WTC11 (cell line): ENCODE results near the gene PHYHD1. TPM values are rescaled to one million over a fixed set of nuclear protein-coding genes. Genes with fewer than 3 reads are reported as not detected.

Experiments
- ATAC-seq: fragments of 200-7000 bp; cut with Tn5 transposase; 2 replicates; pipeline ENCODE4 v1.10.0; 2021; ENCODE audit warnings: mild to moderate bottlenecking, moderate library complexity
- CTCF ChIA-PET: fragments of 300-600 bp; sonication (Branson Sonifier 250); formaldehyde crosslinking; loops from one replicate; lab custom pipeline; 2021; ENCODE audit warnings: antibody characterized with exemption; lab: Charles Lee
- POLR2A ChIA-PET: fragments of 350-600 bp; sonication (Branson Sonifier 250); formaldehyde crosslinking; loops from one replicate; lab custom pipeline; 2021; ENCODE audit warnings: antibody characterized with exemption; lab: Charles Lee
- DNase-seq: peaks from one replicate; pipeline ENCODE4 v3.0.0; 2021; ENCODE audit warnings: low spot score
- H3K27ac Mint-ChIP-seq: 2 replicates; pipeline ENCODE4 v1.8.0; 2021; ENCODE audit warnings: mixed read lengths
- H3K27me3 Mint-ChIP-seq: 2 replicates; pipeline ENCODE4 v1.8.0; 2021; ENCODE audit warnings: low read depth, mild to moderate bottlenecking, moderate library complexity, mixed read lengths
- H3K36me3 Mint-ChIP-seq: 2 replicates; pipeline ENCODE4 v1.8.0; 2021; ENCODE audit warnings: mixed read lengths
- H3K4me1 Mint-ChIP-seq: 2 replicates; pipeline ENCODE4 v1.8.0; 2022; ENCODE audit warnings: mixed read lengths
- H3K4me3 Mint-ChIP-seq: 2 replicates; pipeline ENCODE4 v1.8.0; 2021; ENCODE audit warnings: mild to moderate bottlenecking, moderate library complexity, mixed read lengths
- H3K9me3 Mint-ChIP-seq: 2 replicates; pipeline ENCODE4 v1.8.0; 2021; ENCODE audit warnings: mixed read lengths
- CREM ChIP-seq: sonication (generic); formaldehyde crosslinking; IDR thresholded peaks from 2 replicates; pipeline ENCODE4 v1.8.1; 2022; ENCODE audit warnings: mild to moderate bottlenecking, missing genetic modification reagents, moderate library complexity
- FOXP1 ChIP-seq: sonication (generic); formaldehyde crosslinking; IDR thresholded peaks from 2 replicates; pipeline ENCODE4 v1.8.0; 2022; ENCODE audit warnings: missing genetic modification reagents, mild to moderate bottlenecking, moderate library complexity, borderline replicate concordance
- GABPB1 ChIP-seq: sonication (generic); formaldehyde crosslinking; IDR thresholded peaks from 2 replicates; pipeline ENCODE4 v1.8.1; 2023; ENCODE audit warnings: mild to moderate bottlenecking, missing genetic modification reagents
- HMGA2 ChIP-seq: fragments of 250-450 bp; sonication (Bioruptor Pico); IDR thresholded peaks from 2 replicates; pipeline ENCODE4 v1.4.0; 2021; ENCODE audit warnings: mild to moderate bottlenecking, moderate library complexity
- KAT7 ChIP-seq: sonication (generic); formaldehyde crosslinking; IDR thresholded peaks from 2 replicates; pipeline ENCODE4 v1.8.1; 2023; ENCODE audit warnings: missing genetic modification reagents, mild to moderate bottlenecking, borderline replicate concordance
- total RNA-seq: library from RNA; stranded (reverse); gene quantifications from 3 replicates; pipeline ENCODE4 v1.2.3, GENCODE V29; 2021
- TF ChIP-seq, protein P1 (sequence below): sonication (generic); formaldehyde crosslinking; IDR thresholded peaks from 2 replicates; pipeline ENCODE4 v1.8.1; 2023; ENCODE audit warnings: mild to moderate bottlenecking, missing genetic modification reagents, moderate library complexity
- TF ChIP-seq, protein P2 (sequence below): fragments of 250-450 bp; sonication (Bioruptor Pico); conservative IDR thresholded peaks from 2 replicates; pipeline ENCODE4 v1.9.0; 2021; ENCODE audit warnings: mild to moderate bottlenecking
- TF ChIP-seq, protein P3 (sequence below): fragments of 250-450 bp; sonication (Bioruptor Pico); IDR thresholded peaks from 2 replicates; pipeline ENCODE4 v1.9.0; 2021; ENCODE audit warnings: mild to moderate bottlenecking, borderline replicate concordance
- TF ChIP-seq, protein P4 (sequence below): sonication (generic); formaldehyde crosslinking; IDR thresholded peaks from 2 replicates; pipeline ENCODE4 v1.8.0; 2022; ENCODE audit warnings: mild to moderate bottlenecking, missing genetic modification reagents

Gene PHYHD1
- total RNA-seq, 1 experiment from 2014 or later, result 14.6 TPM

DNA sequence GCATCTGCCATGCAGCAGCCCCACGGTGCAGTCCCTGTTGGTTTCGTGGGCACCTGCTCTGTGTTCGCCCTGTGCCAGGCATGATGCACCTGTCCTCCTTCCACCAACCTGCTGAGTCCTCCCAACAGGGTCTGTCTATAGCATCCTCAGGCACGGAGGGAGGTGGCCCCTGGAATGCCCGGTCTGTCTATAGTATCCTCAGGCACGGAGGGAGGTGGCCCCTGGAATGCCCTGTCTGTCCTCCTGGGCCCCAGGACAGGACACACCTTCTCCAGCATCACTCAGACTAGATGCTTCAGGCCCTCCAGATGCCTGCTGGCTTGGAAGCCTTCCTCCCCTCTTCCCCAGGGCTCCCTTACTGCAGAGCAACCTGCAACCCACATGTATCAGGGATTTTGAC is 9.9 kb upstream of the PHYHD1 start:
- ATAC-seq, result no peak
- no peaks in the 10 kb centered on the region; the same call in 1 of the 2 replicates for H3K27me3 Mint-ChIP-seq
- H3K9me3 Mint-ChIP-seq, result no peaks in the 10 kb centered on the region
- ChIA-PET CTCF (interaction anchor here (1.1 to 1.2 kb wide), 2 partner anchors 17 to 209 kb away, joined by 3 to 4 read pairs; partner anchors contain the start of gene PKN3), POLR2A (no interaction called here)
- peaks cover 40% of the 10 kb centered on the region for H3K36me3 Mint-ChIP-seq
- TF ChIP-seq, protein P1, sequence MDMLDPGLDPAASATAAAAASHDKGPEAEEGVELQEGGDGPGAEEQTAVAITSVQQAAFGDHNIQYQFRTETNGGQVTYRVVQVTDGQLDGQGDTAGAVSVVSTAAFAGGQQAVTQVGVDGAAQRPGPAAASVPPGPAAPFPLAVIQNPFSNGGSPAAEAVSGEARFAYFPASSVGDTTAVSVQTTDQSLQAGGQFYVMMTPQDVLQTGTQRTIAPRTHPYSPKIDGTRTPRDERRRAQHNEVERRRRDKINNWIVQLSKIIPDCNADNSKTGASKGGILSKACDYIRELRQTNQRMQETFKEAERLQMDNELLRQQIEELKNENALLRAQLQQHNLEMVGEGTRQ (CRISPR knock-in tag), result no peak
- no peak for TF ChIP-seq HMGA2 (CRISPR knock-in tag)
- no peak for TF ChIP-seq KAT7 (CRISPR knock-in tag)
- DNase-seq, result no peak
- H3K4me3 Mint-ChIP-seq, result no peak overlapping the region
- peaks cover 24% of the 10 kb centered on the region for H3K4me1 Mint-ChIP-seq
- peak overlapping the region; percentile 76 for H3K27ac Mint-ChIP-seq

DNA sequence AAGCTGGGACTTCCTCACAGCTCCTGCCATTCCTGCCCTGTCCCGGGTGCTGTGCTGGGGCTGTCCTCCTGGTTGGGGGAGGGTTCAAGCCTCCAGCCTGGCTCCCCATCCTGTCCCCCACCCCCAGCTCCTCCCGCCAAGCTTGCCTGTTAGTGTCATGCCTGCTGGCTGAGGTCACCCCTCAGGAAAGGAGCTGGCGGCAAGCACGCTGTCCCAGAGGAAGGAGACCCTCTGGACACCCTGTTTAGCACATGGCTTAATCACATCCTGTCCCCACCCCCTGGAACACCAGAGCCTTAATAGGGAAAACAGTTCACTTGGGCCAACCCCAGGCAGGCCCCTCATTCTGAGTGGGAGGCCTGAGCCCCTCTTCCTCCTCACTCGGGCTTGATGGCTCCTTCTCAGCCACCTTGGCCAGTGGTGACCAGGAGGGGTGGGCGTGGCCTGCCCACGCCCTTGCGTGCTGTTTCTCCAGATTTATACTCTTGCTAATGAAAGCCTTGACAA is 9.2 kb upstream of the PHYHD1 start:
- TF ChIP-seq CREM (CRISPR knock-in tag) (no peak), KAT7 (CRISPR knock-in tag) (no peak)
- no peak overlapping the region for H3K4me3 Mint-ChIP-seq
- POLR2A ChIA-PET, result interaction anchor here (1.4 kb wide), 1 partner anchor 24 kb away, joined by 3 read pairs; no protein-coding TSS in a partner anchor
- H3K27me3 Mint-ChIP-seq, result no peaks in the 10 kb centered on the region; the same call in 1 of the 2 replicates
- no peaks in the 10 kb centered on the region for H3K9me3 Mint-ChIP-seq
- DNase-seq (no peak), ATAC-seq (peak; percentile 23)
- H3K36me3 Mint-ChIP-seq, result peaks cover 43% of the 10 kb centered on the region
- peaks cover 24% of the 10 kb centered on the region for H3K4me1 Mint-ChIP-seq
- CTCF ChIA-PET, result interaction anchor here (1.1 to 1.2 kb wide), 2 partner anchors 17 to 209 kb away, joined by 3 to 4 read pairs; partner anchors contain the start of gene PKN3
- peak overlapping the region; percentile 92 for H3K27ac Mint-ChIP-seq

DNA sequence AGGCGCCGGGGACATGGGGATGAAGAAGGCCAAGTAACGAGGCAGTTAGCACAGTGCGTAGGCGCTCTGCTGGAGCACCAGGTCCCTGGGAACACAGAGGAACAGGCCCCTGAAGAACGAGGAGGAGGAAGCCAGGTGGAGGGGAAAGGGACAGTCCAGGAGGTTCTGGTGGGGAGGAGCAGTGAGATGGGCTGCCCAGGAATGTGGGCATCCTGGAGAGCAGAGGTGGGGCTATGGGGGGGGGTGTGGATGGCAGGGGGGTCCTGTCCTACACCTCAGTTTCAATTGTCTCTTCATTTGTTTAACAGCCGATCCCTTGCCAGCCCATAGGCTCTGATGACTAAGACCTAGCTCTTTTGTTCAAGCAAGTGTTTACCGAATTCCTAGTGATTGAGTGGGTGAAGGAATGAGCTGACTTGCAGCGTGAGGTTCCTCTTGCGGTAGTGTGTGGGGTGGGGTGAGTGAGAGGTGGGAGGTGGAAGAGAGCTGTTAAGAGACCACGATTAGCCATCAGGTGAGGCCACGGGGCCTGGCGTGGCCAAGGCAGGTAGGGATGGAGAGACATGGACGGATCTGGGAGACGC is 8.4 kb upstream of the PHYHD1 start:
- POLR2A ChIA-PET, result interaction anchor here (0.6 to 1.4 kb wide), 4 partner anchors 17 to 127 kb away, joined by 3 to 4 read pairs (median 3); no protein-coding TSS in a partner anchor
- ATAC-seq (peak; percentile 45), DNase-seq (no peak)
- no peak overlapping the region for H3K4me3 Mint-ChIP-seq
- peaks cover 24% of the 10 kb centered on the region for H3K4me1 Mint-ChIP-seq
- H3K27me3 Mint-ChIP-seq, result no peaks in the 10 kb centered on the region; the same call in 1 of the 2 replicates
- H3K9me3 Mint-ChIP-seq, result no peaks in the 10 kb centered on the region
- H3K36me3 Mint-ChIP-seq, result peaks cover 45% of the 10 kb centered on the region
- peak overlapping the region; percentile 96 for H3K27ac Mint-ChIP-seq
- TF ChIP-seq, protein P2, sequence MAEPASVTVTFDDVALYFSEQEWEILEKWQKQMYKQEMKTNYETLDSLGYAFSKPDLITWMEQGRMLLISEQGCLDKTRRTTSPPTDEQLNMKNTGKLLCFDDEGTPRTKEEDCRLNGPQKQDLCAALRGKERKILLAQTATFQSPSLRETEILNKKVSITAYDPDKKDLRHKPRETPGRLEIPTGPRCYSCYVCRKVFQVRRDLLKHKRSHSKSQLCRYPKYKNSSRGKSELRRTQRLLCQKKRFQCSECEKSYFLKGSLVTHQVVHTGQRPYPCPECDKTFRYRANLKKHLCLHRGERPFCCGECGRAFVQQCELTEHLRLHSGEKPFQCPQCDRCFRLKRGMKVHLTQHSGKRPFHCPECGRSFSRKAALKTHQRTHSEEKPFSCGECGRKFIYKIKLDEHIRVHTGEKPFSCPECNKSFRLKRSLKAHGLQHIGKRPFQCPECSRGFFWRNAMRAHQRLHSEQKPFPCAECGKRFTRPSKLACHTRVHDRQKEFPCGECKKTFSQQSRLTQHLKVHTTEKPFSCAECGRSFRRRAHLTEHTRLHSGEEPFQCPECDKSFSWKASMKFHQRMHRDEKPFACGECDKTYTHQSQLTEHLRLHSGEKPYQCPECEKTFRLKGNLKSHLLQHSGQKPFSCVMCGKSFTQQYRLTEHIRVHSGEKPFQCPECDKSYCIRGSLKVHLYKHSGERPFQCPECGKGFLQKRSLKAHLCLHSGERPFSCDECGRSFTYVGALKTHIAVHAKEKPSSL (CRISPR knock-in tag), result no peak
- no peak for TF ChIP-seq GABPB1 (CRISPR knock-in tag)
- CTCF ChIA-PET, result interaction anchor here (1.6 kb wide), 1 partner anchor 15 kb away, joined by 6 read pairs; no protein-coding TSS in a partner anchor

DNA sequence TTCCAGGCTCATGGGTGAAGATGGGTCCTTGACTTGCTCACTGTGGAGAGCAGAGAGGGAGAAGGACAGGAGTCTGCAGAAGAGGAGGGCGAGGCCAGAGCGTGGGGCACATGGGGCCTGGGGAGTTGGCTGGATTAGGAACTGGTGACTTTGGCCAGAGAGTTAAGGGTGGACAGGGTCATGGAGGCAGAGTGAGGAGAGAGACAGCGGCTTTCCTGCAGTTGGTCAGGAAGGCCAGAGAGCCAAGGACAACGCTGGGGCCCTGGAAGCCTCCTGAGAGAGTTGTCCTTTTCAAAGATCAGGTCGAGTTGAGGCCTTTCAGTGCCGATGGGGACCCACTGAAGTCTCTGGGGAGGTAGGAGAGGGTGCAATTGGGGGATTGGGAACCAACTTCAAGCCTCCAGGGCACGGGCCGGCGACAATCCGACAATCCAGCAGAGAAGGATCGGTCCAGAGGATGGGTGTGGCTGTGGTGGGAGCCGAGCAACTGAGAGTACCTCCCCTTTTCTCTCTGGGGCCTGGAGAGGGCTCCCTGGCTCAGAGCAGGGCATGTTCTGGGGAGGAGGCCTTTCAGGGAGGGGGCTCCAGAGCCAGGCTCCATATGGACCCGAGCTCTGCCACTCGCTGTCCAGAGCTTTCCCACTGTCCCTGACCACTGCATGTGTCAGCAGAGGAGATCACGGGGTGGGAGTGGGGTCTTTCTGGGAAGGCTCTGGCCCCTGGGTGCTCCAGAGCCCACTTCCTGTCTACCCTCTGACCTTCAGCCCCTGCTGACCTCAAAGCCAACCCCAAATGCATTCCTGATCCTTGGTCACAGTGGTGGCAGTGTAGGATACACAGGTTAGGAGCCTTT is 7.5 kb upstream of the PHYHD1 start:
- POLR2A ChIA-PET, result interaction anchor here (1.1 to 1.4 kb wide), 2 partner anchors 18 to 25 kb away, joined by 3 read pairs; no protein-coding TSS in a partner anchor

More for the DNA sequence above, 7.5 kb upstream of the PHYHD1 start:
- Mint-ChIP-seq H3K4me1 (peaks cover 24% of the 10 kb centered on the region), H3K27ac (peak overlapping the region; percentile 96), H3K36me3 (peaks cover 43% of the 10 kb centered on the region), H3K9me3 (no peaks in the 10 kb centered on the region), H3K4me3 (no peak overlapping the region), H3K27me3 (no peaks in the 10 kb centered on the region; the same call in 1 of the 2 replicates)
- no peak for DNase-seq
- no peak for ATAC-seq
- TF ChIP-seq, protein P3, sequence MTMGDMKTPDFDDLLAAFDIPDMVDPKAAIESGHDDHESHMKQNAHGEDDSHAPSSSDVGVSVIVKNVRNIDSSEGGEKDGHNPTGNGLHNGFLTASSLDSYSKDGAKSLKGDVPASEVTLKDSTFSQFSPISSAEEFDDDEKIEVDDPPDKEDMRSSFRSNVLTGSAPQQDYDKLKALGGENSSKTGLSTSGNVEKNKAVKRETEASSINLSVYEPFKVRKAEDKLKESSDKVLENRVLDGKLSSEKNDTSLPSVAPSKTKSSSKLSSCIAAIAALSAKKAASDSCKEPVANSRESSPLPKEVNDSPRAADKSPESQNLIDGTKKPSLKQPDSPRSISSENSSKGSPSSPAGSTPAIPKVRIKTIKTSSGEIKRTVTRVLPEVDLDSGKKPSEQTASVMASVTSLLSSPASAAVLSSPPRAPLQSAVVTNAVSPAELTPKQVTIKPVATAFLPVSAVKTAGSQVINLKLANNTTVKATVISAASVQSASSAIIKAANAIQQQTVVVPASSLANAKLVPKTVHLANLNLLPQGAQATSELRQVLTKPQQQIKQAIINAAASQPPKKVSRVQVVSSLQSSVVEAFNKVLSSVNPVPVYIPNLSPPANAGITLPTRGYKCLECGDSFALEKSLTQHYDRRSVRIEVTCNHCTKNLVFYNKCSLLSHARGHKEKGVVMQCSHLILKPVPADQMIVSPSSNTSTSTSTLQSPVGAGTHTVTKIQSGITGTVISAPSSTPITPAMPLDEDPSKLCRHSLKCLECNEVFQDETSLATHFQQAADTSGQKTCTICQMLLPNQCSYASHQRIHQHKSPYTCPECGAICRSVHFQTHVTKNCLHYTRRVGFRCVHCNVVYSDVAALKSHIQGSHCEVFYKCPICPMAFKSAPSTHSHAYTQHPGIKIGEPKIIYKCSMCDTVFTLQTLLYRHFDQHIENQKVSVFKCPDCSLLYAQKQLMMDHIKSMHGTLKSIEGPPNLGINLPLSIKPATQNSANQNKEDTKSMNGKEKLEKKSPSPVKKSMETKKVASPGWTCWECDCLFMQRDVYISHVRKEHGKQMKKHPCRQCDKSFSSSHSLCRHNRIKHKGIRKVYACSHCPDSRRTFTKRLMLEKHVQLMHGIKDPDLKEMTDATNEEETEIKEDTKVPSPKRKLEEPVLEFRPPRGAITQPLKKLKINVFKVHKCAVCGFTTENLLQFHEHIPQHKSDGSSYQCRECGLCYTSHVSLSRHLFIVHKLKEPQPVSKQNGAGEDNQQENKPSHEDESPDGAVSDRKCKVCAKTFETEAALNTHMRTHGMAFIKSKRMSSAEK (CRISPR knock-in tag), result no peak
- TF ChIP-seq CREM (CRISPR knock-in tag), result no peak
- no peak for TF ChIP-seq FOXP1 (CRISPR knock-in tag)
- TF ChIP-seq, protein P4, sequence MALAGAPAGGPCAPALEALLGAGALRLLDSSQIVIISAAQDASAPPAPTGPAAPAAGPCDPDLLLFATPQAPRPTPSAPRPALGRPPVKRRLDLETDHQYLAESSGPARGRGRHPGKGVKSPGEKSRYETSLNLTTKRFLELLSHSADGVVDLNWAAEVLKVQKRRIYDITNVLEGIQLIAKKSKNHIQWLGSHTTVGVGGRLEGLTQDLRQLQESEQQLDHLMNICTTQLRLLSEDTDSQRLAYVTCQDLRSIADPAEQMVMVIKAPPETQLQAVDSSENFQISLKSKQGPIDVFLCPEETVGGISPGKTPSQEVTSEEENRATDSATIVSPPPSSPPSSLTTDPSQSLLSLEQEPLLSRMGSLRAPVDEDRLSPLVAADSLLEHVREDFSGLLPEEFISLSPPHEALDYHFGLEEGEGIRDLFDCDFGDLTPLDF (CRISPR knock-in tag), result no peak
- TF ChIP-seq KAT7 (CRISPR knock-in tag), result no peak
- CTCF ChIA-PET, result interaction anchor here (1.6 kb wide), 1 partner anchor 14 kb away, joined by 6 read pairs; no protein-coding TSS in a partner anchor
